GM10266 (cell line): ENCODE results near the gene TRIM22.
A peak's percentile ranks its signal among the peaks of the same experiment; 100 is the strongest.
"Not testable (repeated sequence)": the region's sequence is repeated elsewhere in the genome, so short reads cannot be mapped to it uniquely, and the experiment has no call there.

Experiments
- DNase-seq: peaks from one replicate; pipeline ENCODE4 v3.0.0; 2012; ENCODE audit errors: extremely low spot score
- TF ChIP-seq, protein P1 (sequence below): IDR thresholded peaks from 2 replicates; pipeline ENCODE4 v1.5.1; 2012; ENCODE audit warnings: mild to moderate bottlenecking, low read depth; ENCODE audit not compliant: control insufficient read depth, insufficient read depth; ENCODE audit errors: missing control alignments

The TRIM22 gene

DNA sequence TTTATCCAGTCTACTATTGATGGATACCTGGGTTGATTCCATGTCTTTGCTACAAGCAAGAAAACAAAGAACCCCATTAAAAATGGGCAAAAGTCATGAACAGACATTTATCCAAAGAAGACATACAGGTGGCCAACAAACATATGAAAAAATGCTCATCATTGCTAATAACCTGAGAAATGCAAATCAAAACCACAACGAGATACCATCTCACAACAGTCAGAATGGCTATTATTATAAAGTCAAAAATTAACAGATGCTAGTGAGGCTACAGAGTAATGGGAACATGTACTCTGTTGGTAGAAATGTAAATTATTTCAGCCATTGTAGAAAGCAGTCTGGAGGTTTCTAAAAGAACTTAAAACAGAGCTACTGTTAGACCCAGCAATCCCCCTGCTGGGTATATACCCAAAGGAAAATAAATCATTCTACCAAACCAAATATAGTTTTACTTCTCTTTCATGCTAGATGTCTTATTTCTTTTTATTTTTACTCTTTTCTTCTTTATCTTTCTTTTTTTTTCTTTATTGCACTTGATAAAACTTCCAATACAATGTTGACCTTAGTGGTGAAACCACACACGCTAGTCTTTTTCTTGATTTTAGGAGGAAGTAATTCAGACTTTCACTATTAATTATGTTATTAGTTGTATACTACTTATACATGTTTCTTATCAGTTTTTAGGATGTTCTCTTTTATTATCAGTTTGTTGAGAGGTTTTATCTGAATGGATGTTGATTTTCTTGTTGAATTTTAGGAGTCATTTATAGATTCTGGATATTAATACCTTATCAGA, 14.3 kb downstream of the TRIM22 start:
- TF ChIP-seq, protein P1, sequence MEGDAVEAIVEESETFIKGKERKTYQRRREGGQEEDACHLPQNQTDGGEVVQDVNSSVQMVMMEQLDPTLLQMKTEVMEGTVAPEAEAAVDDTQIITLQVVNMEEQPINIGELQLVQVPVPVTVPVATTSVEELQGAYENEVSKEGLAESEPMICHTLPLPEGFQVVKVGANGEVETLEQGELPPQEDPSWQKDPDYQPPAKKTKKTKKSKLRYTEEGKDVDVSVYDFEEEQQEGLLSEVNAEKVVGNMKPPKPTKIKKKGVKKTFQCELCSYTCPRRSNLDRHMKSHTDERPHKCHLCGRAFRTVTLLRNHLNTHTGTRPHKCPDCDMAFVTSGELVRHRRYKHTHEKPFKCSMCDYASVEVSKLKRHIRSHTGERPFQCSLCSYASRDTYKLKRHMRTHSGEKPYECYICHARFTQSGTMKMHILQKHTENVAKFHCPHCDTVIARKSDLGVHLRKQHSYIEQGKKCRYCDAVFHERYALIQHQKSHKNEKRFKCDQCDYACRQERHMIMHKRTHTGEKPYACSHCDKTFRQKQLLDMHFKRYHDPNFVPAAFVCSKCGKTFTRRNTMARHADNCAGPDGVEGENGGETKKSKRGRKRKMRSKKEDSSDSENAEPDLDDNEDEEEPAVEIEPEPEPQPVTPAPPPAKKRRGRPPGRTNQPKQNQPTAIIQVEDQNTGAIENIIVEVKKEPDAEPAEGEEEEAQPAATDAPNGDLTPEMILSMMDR = no peak
- no peak for DNase-seq

DNA sequence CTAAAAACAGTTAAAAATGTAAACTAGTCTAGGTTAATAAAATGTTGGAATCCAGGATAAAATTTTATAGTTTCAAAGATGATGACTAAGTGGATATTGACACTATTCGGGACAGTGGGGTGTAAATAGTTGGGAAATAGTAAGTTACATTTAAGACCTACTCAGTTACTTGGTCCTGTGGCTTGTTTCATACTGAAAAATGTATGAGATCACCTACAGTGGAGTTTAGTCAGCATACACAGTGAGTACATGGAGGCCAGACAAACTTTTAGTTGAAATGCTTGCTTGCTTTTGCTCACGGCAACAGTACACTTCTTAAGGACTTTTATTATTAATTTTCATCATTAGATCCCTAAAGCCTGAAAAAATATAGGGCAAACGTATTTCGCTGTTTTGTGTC, 16.1 kb downstream of the TRIM22 start:
- TF ChIP-seq, protein P1 = no peak
- no peak for DNase-seq

DNA sequence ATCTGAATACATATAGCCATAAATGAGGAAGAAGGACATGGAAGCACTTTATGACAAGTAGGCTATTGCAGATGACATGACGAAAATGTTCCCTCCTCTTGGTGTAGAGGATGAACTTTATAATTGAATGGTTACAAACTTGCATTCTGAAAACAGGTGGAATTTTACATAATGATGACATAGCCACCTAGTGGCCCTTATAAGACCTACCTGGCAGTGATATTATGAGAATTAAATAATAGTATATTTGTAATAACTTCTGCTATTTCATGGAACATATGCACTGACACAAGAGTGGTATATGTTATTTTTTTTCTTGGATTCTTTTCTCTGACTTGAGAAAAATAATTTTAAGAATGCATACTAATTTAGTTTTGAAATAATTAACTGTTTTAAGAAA, 22.9 kb downstream of the TRIM22 start:
- DNase-seq = peak; percentile 11
- TF ChIP-seq, protein P1 = peak; percentile 39

DNA sequence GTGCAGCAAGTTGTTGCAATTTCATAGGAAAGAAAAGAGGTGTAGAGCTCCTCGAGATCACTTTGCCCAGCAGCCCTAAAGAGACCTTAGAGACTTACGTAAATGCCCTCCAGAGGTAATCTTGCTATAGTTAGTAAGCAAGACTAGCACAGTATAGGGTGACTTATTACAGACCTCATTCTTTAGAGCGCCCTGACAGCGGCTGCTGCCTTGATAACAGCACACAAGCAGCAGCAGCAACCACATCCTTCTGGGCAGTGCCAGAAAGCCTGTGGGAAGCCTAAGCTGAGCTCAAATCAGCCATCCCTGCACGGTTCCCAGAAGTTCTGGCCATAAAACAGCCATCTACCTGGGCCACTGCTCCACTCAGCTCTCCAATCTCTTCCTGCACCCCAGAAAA, 24.1 kb downstream of the TRIM22 start:
- DNase-seq = no peak
- TF ChIP-seq, protein P1 = no peak

DNA sequence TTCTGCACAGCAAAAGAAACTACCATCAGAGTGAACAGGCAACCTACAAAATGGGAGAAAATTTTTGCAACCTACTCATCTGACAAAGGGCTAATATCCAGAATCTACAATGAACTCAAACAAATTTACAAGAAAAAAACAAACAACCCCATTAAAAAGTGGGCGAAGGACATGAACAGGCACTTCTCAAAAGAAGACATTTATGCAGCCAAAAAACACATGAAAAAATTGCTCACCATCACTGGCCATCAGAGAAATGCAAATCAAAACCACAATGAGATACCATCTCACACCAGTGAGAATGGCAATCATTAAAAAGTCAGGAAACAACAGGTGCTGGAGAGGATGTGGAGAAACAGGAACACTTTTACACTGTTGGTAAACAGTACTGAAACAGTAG, 26.9 kb downstream of the TRIM22 start:
- not testable (repeated sequence) for DNase-seq

DNA sequence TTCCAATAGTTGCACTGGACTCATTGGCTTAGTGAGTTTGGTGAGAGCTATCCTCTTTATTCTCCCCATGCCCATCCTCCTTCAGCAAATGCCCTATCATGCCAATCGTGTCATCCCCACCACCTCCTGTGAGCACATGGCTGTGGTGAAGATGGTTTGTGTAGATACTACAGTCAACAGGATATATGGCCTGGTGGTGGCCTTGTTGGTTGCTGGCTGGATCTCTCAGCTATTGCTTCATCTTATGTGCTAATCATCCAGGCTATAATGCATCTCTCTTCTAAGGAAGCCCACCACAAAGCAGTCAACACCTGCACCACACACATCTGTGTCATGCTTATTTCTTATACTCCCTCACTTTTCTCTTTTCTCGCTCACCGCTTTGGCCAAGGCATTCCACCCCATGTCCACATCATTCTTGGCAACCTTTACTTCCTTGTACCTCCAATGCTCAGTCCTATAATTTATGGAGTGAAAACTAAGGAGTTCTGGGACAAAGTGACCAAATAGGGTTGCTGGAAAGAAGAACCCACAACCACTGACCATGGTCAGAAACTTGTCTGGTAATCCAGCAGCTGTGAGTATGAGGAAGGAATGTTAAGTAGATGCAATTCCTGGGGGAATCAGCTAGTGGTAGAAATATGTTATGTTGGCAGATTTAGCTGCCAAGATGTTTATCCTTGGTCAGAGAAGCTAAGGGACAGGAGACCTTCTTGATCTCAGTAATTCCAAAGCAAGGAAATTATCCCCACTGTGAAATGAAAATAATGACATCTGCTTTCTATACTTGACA, 30.3 kb downstream of the TRIM22 start:
- DNase-seq = no peak
- TF ChIP-seq, protein P1 = no peak

DNA sequence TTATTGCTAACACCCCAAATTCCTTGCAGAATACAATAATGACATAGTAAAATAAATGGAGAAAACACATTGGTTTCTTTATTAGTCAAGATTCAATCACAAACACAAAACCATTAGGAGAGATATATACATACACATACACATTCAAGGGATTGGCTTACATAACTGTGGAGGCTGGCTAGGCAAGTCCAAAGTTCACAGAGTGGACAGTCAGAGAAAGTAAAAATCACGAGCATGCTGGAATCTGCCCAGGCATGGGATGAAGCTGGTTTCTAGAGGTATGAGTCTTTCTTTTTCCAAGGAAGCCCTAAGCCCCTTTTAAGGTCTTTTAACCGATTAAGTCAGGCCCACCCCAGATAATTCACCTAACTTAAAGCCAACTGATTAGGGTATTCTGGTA, 33.0 kb downstream of the TRIM22 start:
- DNase-seq = no peak
- TF ChIP-seq, protein P1 = no peak

DNA sequence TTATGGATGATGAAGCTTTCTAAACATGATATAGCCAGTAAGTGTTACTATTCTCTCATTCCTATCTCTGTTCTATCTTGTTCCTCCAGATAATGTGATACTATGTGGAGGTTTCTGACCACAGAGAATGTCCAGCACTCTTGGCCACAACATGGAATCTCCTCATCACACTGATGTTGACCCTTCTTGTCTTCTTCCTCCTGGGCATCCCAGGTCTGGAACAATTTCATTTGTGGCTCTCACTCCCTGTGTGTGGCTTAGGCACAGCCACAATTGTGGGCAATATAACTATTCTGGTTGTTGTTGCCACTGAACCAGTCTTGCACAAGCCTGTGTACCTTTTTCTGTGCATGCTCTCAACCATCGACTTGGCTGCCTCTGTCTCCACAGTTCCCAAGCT, 36.8 kb downstream of the TRIM22 start:
- TF ChIP-seq, protein P1 = no peak
- no peak for DNase-seq
